Breast epithelium (tissue), 3 donors: Measurements from ENCODE around the gene DUSP22.

Experiments
- CTCF ChIP-seq, 3 donors: fragments of 450-650 bp; IDR thresholded peaks; one replicate each; pipeline ENCODE4 v1.5.1; 2016 to 2017; ENCODE audit warnings: antibody characterized with exemption in 3 of 3, mild to moderate bottlenecking in 3 of 3, moderate library complexity in 3 of 3
- POLR2A ChIP-seq: fragments of 450-650 bp; IDR thresholded peaks from one replicate; pipeline ENCODE4 v1.6.1; 2016; ENCODE audit warnings: antibody characterized with exemption, mild to moderate bottlenecking, moderate library complexity
- POLR2AphosphoS5 ChIP-seq, 3 donors: sonication (generic); formaldehyde crosslinking; IDR thresholded peaks; one replicate each; pipeline ENCODE4 v1.6.1; 2017; ENCODE audit warnings: antibody characterized with exemption in 3 of 3

GRCh38 chr6:294656-295565 lies 2.6 kb downstream of the DUSP22 start:
- TF ChIP-seq CTCF (IDR thresholded peaks at IDR 0.05) (no peak), POLR2A (no peak), POLR2AphosphoS5 (IDR thresholded peaks at IDR 0.05) (no peak)
